Neural crest cell (in vitro differentiated cells): Measurements from ENCODE around the gene DOCK9. TPM values are rescaled to one million over a fixed set of nuclear protein-coding genes. Genes with fewer than 3 reads are reported as not detected.

Experiments used
- DNase-seq: peaks from one replicate; pipeline ENCODE4 v3.0.0; 2021; ENCODE audit warnings: low read depth, mixed read lengths, low spot score
- H3K27ac Mint-ChIP-seq: one replicate; pipeline ENCODE4 v1.8.0; 2021; ENCODE audit warnings: mild to moderate bottlenecking, mixed read lengths; ENCODE audit not compliant: unreplicated experiment
- H3K27me3 Mint-ChIP-seq: 2 replicates; pipeline ENCODE4 v1.8.0; 2021; ENCODE audit warnings: low read depth, mild to moderate bottlenecking, mixed read lengths
- H3K36me3 Mint-ChIP-seq: 2 replicates; pipeline ENCODE4 v1.8.0; 2021; ENCODE audit warnings: low read depth, mild to moderate bottlenecking, mixed read lengths
- H3K4me1 Mint-ChIP-seq: 2 replicates; pipeline ENCODE4 v1.8.0; 2021; ENCODE audit warnings: mixed read lengths
- H3K4me3 Mint-ChIP-seq: one replicate; pipeline ENCODE4 v1.8.0; 2021; ENCODE audit warnings: mild to moderate bottlenecking, mixed read lengths
- H3K9me3 Mint-ChIP-seq: 2 replicates; pipeline ENCODE4 v1.8.0; 2021; ENCODE audit warnings: mixed read lengths
- total RNA-seq: library from RNA; stranded (reverse); gene quantifications from 2 replicates; pipeline ENCODE4 v1.2.1, GENCODE V29; 2021
- TF ChIP-seq, protein P1 (sequence below): fragments of 200-600 bp; sonication (generic); conservative IDR thresholded peaks from 2 replicates; pipeline ENCODE4 v1.5.0; 2021; ENCODE audit warnings: antibody characterized with exemption, mild to moderate bottlenecking

DOCK9 gene
- total RNA-seq, 1 donor from 2014 or later = 6.9 TPM

GRCh38 chr13:98957731-98958442 is 20.0 kb downstream of the DOCK9 start:
- Mint-ChIP-seq H3K36me3 (no peaks in the 10 kb centered on the region), H3K4me3 (no peak overlapping the region), H3K27ac (no peak overlapping the region), H3K4me1 (peaks cover 7% of the 10 kb centered on the region), H3K9me3 (no peaks in the 10 kb centered on the region), H3K27me3 (no peaks in the 10 kb centered on the region)
- TF ChIP-seq, protein P1, sequence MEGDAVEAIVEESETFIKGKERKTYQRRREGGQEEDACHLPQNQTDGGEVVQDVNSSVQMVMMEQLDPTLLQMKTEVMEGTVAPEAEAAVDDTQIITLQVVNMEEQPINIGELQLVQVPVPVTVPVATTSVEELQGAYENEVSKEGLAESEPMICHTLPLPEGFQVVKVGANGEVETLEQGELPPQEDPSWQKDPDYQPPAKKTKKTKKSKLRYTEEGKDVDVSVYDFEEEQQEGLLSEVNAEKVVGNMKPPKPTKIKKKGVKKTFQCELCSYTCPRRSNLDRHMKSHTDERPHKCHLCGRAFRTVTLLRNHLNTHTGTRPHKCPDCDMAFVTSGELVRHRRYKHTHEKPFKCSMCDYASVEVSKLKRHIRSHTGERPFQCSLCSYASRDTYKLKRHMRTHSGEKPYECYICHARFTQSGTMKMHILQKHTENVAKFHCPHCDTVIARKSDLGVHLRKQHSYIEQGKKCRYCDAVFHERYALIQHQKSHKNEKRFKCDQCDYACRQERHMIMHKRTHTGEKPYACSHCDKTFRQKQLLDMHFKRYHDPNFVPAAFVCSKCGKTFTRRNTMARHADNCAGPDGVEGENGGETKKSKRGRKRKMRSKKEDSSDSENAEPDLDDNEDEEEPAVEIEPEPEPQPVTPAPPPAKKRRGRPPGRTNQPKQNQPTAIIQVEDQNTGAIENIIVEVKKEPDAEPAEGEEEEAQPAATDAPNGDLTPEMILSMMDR = no peak
- DNase-seq = no peak

GRCh38 chr13:98955336-98955735 is 22.5 kb downstream of the DOCK9 start:
- DNase-seq = no peak
- Mint-ChIP-seq H3K27ac (no peak overlapping the region), H3K4me1 (peaks cover 7% of the 10 kb centered on the region), H3K36me3 (no peaks in the 10 kb centered on the region), H3K9me3 (no peaks in the 10 kb centered on the region), H3K27me3 (no peaks in the 10 kb centered on the region), H3K4me3 (no peak overlapping the region)
- TF ChIP-seq, protein P1 = no peak

DNA sequence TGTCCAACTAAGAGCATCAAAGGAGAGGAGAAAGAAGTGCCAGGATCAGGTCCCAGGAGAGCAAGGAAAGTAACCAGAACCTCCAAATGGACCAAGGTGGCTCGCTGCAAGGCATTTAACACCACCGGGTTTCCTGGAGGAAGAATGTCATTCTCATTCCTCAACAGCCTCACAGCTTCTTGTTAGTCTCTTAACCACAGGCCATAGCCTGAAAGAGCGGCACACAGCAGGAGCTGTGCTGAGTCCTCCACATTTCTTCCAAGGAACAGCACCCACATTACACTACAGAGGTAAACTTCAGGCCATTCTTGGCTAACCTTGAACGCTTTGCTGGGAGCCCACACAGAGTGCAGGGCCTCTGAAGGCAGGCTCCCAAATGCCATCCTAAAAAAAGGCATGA is 23.6 kb downstream of the DOCK9 start:
- TF ChIP-seq, protein P1 = no peak
- H3K36me3 Mint-ChIP-seq = no peaks in the 10 kb centered on the region
- peaks cover 3% of the 10 kb centered on the region for H3K4me1 Mint-ChIP-seq
- DNase-seq = no peak
- no peaks in the 10 kb centered on the region for H3K9me3 Mint-ChIP-seq
- no peak overlapping the region for H3K4me3 Mint-ChIP-seq
- H3K27me3 Mint-ChIP-seq = no peaks in the 10 kb centered on the region
- no peak overlapping the region for H3K27ac Mint-ChIP-seq

- TF ChIP-seq, protein P1 = no peak
- DNase-seq = no peak
- Mint-ChIP-seq H3K4me3 (no peak overlapping the region), H3K27ac (no peak overlapping the region), H3K9me3 (no peaks in the 10 kb centered on the region), H3K27me3 (no peaks in the 10 kb centered on the region), H3K36me3 (no peaks in the 10 kb centered on the region), H3K4me1 (no peaks in the 10 kb centered on the region)
Measured at GRCh38 chr13:98951266-98951665, 26.6 kb downstream of the DOCK9 start.

GRCh38 chr13:98950705-98951104 is 27.2 kb downstream of the DOCK9 start:
- Mint-ChIP-seq H3K27ac (no peak overlapping the region), H3K9me3 (no peaks in the 10 kb centered on the region), H3K27me3 (no peaks in the 10 kb centered on the region), H3K4me3 (no peak overlapping the region), H3K36me3 (no peaks in the 10 kb centered on the region), H3K4me1 (no peaks in the 10 kb centered on the region)
- TF ChIP-seq, protein P1 = no peak
- no peak for DNase-seq
